Measurements from ENCODE around the gene NIPAL3.
"Not testable (repeated sequence)": the region's sequence is repeated elsewhere in the genome, so short reads cannot be mapped to it uniquely, and the experiment has no call there.

NIPAL3 gene

DNA sequence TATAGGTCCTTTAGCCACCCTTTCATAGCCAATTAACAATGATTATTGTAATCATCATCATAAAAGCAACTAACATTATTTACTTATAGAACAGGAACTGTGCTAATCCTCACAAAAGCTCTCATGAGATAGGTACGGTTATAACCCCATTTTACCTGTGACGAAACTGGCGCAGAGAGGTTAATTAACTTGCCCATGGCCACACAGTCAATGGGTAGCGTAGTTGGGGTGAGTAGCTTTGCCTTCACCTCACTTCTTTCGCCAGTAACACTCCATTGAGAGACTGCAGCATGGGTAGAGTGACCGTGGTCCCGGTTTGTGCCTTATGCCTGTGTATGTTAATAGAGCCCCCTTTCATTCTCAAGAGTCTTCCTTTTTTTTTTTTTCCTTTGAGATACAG, 10.3 kb downstream of the NIPAL3 start:
- no peak for DNase-seq

DNA sequence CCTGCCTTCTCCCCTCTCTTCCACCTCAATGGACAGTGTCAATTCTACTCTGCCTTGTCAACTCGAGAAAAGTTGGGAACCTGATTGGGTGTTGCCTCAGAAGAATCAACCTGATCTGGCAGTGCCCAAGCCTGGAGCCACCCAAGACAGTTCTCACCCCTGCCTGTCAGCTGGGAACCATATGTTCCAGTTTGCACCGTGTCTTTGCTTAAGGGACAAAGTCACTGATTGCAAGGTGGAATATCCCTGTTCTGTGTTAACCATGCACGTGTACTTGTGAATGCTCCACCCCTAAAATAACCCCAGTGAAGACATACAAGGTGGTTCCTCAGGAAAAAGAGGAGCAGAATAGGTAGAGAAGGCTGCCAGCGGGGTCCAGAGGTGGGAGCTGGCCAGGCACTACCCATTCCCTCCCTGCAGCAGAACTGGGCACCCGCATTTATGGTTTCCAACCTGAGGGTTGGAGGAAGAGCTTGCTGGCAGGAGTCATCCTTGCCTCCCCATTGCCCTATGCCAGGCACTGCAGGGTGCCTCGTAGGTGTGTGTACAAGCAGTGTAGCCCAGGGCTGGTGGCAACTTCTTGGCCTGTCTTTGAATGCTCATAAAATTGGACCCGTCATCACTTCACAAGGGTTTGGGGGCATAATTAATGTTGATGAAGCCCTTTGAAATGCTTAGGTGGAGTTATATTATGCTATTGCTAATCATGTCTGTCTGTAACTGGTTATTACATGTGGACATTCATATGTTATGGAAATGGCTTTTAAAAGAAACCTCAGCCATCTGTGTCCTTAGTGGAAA, 11.3 kb downstream of the NIPAL3 start:
- DNase-seq, result no peak

DNA sequence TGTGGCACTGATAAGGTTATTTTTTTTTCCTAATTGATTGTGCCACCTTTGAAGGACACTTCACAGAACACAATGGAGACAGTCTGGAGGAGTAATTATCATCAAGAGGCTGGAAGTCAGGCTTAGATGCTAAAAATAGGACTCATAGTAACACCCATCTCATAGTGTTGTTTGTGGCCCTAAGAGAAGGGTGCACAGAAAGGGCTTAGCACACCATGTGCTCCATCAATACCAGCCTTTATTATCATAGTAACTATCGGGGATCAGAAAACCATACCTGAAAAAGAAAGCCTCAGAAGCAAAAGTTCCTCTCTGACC, 11.9 kb downstream of the NIPAL3 start:
- no peak for DNase-seq

DNA sequence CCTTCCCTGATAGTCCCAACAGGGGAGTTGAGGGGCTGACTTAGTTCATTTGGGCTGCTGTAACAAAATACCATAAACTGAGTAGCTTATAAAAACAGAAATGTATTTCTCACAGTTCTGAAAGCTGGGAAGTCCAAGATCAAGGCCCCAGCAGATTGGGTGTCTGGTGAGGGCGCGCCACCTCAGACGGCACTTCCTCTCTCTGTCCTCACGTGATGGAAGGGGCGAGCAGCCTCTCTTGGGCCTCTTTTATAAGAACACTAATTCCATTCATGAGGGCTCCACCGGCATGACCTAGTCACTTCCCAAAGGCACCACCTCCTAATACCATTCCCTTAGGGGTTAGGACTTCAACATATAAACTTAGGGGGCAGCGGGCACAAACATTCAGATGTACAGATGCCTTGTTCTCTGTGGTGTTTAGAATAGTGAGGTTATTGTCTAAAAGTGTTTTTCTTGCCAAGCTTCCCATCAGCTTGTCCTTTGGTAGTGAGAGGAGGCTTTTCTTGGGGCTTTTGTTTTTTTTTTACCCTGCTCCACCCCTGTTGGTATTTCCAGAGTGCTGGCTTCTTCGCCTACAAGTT, 20.3 kb downstream of the NIPAL3 start:
- peak; percentile 33 for DNase-seq

DNA sequence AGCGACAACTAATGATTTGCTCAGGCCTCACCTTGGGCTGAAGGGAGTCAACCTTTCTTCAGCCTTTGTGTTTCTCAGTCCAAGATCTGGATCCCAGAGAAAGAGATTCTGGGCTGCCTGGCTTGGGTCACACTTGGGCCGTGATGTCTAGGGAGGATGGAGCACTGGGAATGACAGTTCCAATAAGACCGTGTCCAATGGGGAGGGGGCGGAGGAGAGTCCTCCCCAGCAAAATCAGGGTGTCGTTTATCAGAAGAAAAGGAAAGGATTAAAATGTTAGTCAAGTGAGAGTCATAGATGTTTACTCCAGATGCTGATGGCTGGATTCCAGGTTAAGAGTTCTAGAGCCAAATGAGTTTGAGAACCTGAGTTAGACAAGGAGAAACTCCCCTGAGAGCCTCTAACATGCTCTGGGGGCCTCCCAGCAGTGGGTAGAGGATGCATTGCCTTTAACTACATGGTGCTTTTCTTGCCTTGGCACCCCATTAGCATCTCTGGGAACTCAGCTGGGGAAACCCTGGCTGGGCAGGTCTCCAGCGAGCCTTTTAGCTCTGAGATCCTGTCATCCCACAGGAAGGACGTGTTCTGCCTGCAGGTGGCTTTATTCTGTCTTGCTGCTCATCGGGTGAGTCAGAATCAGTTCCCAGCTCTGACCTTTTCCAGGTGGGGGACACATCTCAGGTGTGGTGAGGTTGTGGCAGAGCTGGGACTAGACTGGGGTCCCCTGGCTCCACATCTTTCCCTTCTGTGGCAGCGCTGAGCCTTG, 22.2 kb downstream of the NIPAL3 start:
- DNase-seq, result no peak

DNA sequence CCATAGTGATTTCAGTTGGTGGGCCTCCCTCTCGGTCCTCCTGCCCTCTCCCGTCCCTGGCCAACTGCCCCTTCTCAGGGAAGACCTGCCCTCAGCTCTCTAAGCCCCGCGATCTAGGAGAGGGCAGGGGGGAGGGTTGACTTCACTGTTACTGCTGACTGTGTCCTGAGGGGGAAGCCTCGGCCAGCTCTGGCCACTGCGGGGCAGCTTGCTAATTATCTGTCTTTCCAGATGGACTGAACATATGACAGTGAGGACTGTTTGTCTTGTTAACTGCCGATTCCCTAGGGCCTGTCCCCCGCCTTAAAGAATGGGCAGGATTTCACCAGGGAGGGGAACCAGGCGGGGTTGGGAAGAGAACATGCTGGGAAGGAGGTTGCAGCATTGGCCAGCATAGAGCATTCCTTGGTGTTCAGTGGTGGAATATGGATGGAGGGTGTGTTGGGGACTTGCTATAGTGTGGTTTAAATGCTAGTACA, 22.9 kb downstream of the NIPAL3 start:
- DNase-seq, result no peak

DNA sequence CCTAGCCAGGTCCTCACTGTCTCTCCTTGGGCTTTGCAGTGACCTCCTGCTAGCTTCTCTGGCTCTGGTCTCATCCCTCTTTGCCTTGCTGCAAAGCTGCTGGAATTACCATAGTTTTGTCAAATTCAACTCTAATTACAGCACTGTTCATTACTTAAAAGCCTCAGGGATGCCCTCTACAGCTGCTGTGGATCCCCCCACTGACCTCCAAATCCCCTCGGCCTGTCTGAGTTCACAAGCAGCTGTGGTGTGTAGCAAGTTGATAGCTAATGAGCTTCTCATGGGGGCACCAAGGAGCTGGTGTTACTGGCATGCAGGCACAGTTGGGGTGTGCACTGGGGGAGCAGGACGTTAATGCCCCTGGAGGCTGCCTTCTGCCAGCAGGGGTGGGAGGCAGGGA, 24.8 kb downstream of the NIPAL3 start:
- DNase-seq, result no peak

DNA sequence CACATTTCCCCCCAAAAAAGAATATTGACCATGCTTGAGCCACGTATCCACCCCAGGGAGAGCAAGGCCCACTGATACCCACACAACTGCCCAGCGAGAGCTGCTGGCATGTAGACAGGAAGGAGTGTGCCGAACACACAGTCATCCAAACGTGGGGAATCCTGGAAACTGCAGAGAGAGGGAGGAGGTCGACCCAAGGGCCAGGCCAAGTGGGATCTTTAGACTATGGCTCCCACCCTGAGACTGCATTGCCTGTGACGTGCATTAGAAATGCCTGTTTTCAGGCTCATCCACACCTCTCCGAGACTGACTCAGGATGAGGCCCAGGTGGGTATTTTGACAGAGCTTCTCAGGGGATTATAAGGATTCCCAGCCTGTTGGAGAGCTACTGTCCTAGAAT, 25.9 kb downstream of the NIPAL3 start:
- no peak for DNase-seq

DNA sequence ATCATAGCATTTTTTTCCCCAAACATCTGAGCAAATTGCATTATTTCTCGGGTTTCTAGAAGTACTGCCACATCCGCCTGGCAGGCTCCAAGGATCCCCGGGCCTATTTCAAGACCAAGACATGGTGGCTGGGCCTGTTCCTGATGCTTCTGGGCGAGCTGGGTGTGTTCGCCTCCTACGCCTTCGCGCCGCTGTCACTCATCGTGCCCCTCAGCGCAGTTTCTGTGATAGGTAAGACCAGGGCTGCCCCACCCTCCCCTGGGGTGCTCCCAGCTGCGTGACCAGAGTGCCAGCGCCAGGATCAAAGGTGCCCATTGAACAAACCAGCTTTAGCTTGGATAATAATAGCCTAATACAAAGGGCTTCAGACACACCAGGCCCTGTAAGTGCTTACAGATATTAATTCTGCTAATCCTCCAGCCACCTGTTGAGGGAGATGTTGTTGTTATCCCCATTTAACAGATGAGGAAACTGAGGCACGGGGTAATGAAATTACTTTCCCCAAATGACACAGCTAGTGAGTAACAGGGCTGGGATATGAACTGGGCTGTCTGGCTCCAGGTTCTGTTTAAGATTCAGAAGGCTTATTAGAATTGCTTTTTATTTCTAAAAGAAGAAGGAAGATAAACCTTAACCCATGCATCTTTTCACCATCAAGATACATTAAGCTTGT, 26.5 kb downstream of the NIPAL3 start:
- DNase-seq, result no peak

DNA sequence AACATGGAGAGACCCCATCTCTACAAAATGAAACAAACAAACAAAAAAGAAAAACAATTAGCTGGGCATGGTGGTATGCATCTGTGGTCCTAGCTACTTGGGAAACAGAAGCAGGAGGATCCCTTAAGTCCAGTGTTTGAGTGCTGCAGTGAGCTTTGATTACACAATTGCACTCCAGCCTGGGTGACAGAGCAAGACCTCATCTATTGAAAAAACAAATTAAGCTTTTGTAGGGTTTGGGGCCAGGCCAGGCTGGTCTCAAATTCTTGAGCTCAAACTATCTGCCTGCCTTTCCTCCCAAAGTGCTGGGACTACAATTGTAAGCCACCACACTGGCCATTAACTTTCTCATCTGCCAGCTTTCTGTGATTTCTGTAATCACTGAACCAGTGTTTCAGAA, 27.2 kb downstream of the NIPAL3 start:
- DNase-seq, result no peak

DNA sequence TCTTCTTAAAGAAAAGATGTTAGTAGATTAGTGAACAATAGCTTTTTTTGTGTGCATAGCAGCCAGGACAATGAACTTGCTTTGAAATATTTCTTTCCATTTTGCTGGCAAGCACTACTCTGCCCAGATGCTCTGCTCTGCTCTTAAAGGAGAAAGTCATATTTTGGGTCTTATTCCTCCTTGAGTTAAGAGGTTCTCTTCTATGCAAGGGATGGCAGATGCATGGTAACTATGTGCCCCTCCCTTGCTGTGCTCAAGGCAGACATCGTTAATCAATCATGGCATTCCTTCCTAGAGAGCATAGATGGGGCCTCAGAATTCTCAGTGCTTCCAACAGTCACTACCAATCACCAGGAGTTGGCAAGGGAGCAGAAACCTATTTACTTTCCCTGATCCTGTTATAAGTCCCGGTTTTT, 27.6 kb downstream of the NIPAL3 start:
- DNase-seq, result no peak

DNA sequence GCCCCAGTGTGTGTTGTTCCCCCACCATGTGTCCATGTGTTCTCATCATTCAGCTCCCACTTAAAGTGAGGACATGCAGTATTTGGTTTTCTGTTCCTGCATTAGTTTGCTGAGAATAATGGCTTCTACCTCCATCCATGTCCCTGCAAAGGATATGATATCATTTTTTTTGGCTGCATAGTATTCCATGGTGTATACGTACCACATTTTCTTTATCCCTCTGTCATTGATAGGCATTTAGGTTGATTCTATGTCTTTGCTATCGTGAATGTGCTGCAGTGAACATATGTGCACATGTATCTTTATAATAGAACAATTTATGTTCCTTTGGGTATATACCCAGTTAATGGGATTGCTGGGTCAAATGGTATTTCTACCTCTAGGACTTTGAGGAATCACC, 30.8 kb downstream of the NIPAL3 start:
- not testable (repeated sequence) for DNase-seq

DNA sequence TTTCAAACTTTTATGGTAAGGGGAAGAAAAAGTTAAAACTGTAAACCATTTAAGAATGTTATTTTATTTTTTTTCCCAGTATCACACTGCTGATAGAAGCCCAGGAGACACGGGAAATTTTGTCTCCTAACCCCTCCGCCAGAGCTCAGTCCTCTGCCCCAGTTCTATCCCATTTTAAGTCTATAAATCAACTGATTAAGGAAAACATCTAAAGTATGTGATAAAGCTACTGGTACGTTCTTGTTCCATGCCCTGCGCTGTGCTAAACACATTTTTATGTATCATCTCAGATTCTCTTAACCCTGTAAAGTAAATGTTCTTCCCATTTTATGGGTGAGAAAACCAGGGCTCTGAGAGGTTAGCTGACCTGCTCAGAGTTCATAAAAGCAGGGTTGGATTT, 34.7 kb downstream of the NIPAL3 start:
- no peak for DNase-seq

DNA sequence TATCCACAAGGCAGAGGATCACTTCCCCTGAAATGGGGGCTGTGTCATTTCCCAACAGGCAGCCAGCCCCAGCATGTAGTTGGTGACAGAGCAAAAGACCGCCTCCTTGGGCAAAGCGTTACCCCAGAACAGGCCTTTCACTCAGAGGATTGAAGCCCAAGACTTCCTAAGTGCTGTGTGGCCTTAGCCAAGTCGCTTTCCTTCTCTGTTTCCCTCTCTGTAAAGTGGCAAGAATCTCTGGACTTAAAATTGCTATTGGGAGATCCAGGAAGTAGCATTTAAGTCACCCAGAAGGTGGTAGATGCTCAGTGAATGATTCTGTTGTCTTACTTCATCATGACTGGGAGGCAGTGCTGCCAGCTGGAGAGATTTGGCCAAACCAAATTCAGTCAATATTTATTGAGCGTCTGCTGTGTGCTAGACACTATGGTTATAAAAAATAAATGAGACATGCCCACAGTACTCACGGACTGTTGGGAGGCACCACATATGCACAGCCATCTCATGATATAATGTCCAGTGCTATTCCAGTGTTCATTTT, 35.3 kb downstream of the NIPAL3 start:
- no peak for DNase-seq

DNA sequence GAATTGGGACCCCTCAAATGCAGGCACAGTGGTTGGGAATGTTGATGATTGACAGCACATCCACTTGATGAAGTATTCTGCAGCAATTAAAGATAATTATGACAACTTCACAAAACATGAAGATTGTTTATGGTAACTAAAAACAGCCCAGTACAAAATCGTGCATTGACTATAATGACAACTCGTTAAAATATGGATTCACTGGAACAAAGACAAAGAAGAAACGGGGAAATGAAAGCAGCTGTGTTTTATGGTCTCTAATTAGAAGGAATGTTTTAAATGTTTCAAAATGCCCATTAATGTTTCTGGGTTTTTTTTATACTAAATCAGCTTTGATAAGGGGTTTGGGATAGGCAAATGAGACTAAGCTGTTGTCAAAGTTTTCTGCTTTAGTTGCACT, 36.1 kb downstream of the NIPAL3 start:
- no peak for DNase-seq

DNA sequence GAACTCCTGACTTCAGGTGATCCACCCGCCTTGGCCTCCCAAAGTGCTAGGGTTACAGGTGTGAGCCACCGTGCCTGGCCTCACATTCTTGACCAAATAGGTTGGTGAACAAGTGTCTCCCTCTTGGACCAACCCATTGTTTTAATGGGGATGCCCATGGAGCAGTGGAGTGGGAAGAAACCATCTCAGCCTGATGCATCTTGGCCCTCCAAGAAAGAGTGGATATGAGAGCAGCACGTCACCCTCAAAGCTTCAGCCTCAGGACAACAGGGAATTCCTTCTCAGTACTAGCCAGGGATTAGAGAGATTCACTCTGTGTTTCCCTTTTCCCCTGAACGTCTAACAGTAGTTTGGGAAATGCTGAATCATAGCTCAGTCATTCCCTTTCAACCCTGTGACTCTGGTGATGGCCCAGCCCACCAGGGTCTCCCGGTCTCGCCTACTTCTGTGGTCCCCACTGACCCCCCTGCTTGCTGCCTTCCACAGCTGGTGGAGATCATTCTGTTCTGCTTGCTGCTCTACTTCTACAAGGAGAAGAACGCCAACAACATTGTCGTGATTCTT, 37.4 kb downstream of the NIPAL3 start:
- DNase-seq, result no peak

DNA sequence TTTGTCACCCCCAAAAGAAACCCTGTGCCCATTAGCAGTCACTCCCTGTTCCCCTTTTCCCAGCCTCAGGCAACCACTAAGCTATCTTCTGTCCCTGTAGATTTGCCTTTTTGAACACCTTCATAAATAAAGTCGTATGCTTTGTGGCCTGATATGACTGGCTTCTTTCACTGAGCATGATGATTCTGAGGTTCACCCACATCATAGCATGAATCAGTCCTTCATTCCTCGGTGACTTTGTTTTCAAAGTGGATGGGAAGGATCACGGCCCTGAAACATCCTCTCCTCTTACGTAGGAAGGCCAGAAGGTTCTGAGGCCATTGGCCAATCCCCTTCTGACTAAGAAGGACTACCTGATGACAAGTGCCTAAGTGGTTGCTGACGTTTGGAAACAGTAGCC, 39.1 kb downstream of the NIPAL3 start:
- no peak for DNase-seq

DNA sequence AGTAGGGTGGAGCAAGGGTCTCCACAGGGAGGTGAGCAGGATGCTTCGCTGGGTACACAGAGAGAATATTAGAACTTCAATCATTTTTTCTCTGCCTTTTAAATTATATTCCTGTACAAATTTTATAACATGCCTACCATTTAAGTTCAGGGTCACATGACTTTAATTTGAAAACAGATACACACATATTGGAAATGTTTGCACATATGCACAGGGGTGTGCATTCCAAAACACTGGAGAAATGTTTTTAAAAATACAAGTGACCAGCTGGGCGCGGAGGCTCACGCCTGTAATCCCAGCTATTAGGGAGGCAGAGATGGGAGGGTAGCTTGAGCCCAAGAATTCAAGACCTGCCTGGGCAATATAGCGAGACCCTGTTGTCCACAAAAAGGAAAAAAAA, 39.7 kb downstream of the NIPAL3 start:
- no peak for DNase-seq

DNA sequence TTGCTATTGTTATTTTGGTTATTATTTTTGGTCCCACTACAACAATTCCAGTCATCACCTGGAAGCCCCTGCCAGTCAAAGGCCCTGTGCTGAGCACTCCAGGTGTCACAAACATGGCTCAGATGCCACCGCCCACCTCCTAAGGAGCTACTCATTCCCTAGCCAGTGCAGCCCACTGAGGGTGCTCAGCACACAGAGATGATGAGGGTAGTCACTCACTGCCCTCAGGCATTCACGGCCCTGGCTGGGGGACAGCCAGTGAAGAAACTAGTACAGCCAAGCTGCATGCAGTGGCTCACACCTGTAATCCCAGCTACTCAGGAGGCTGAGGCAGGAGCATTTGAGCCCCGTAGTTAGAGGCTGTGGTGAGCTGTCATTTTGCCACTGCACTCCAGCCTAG, 42.3 kb downstream of the NIPAL3 start:
- no peak for DNase-seq

DNA sequence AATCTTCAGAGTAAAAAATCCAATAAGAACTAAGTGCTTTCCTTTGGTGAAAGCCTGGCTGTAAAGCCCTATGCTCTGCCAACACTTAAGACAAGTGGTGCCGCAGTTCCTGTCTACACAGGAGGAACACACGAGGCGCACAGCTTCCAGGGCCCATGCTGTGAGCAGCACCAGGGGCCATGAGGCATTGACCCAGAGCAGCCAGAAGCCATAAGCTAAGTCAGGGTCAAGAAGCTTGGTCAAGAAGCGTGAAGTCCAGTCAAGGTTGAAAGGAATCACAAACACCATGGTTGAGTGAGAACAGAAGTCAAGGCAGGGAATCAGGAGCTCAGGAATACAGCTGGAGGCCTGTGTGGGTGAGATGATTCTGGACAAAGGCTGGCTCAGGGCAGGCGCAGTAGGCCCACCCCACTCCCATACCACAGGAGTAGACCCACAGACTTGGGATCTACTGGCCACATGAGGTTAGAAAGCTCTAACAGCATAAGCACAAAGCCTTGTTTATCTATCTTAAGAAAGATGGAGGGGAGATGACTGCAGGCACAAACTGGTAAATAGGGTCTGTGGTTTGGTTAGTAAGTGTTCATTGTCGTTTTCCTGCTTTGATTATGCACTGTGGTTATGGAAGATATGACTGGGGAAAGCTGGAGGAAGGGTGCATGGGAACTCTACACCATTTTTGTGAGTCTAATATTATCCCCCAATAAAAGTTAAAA, 44.1 kb downstream of the NIPAL3 start:
- no peak for DNase-seq

DNA sequence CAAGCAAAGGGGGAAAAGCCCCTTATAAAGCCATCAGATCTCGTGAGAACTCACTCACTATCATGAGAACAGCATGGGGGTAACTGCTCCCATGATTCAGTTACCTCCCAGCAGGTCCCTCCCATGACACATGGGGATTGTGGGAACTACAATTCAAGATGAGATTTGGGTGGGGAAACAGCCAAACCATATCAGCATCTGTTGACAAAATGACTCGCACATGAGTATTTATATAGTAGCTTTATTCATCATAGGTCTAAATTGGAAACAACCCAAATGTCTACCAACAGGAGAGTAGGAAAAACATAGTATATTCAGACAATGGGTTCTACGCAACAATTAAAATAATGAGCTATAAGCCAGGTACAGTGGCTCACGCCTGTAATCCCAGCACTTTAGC, 46.5 kb downstream of the NIPAL3 start:
- not testable (repeated sequence) for DNase-seq

All from CD4-positive, alpha-beta T cell treated with Interleukin-17A for 4 hours (primary cell).